Trophoblast cell (in vitro differentiated cells and primary cell): Measurements from ENCODE around the gene COL12A1.

Experiments used
- DNase-seq, 2 donors: peaks; one replicate each; pipeline ENCODE4 v3.0.0-alpha.2; 2016
- H2AFZ ChIP-seq: 2 replicates; pipeline ENCODE4 v1.6.1; 2013; ENCODE audit warnings: low read length, moderate library complexity, mild to moderate bottlenecking; ENCODE audit not compliant: insufficient read depth, poor library complexity
- H2AK5ac ChIP-seq: 2 replicates; pipeline ENCODE4 v1.6.1; 2013; ENCODE audit warnings: mild to moderate bottlenecking, low read length
- H2BK120ac ChIP-seq: 2 replicates; pipeline ENCODE4 v1.6.1; 2013; ENCODE audit warnings: low read length, mild to moderate bottlenecking, moderate library complexity; ENCODE audit not compliant: insufficient read depth, poor library complexity
- H2BK12ac ChIP-seq: 2 replicates; pipeline ENCODE4 v1.6.1; 2013; ENCODE audit warnings: mild to moderate bottlenecking, low read length, moderate library complexity
- H2BK5ac ChIP-seq: 2 replicates; pipeline ENCODE4 v1.6.1; 2013; ENCODE audit warnings: low read length, low read depth, moderate library complexity, mild to moderate bottlenecking; ENCODE audit not compliant: poor library complexity
- H3K14ac ChIP-seq: 2 replicates; pipeline ENCODE4 v1.6.1; 2013; ENCODE audit warnings: mild to moderate bottlenecking, low read length
- H3K18ac ChIP-seq: 2 replicates; pipeline ENCODE4 v1.6.1; 2013; ENCODE audit warnings: mild to moderate bottlenecking, low read length
- H3K23ac ChIP-seq: 2 replicates; pipeline ENCODE4 v1.6.1; 2013; ENCODE audit warnings: low read length
- H3K27ac ChIP-seq: 2 replicates; pipeline ENCODE4 v1.5.1; 2013; ENCODE audit warnings: low read depth, mild to moderate bottlenecking, inconsistent platforms, low read length, moderate library complexity
- H3K27me3 ChIP-seq: 2 replicates; pipeline ENCODE4 v1.6.1; 2013; ENCODE audit warnings: inconsistent platforms, mild to moderate bottlenecking, low read length, moderate library complexity; ENCODE audit not compliant: insufficient read depth
- H3K36me3 ChIP-seq, 2 experiments: 1 replicate in 1 of 2; 2 replicates in 1 of 2; pipeline ENCODE4 v1.6.1; 2013; ENCODE audit warnings: low read length in 2 of 2, mild to moderate bottlenecking in 2 of 2, moderate library complexity in 1 of 2; ENCODE audit not compliant: insufficient read depth in 2 of 2, control insufficient read depth in 1 of 2
- H3K4ac ChIP-seq: 2 replicates; pipeline ENCODE4 v1.6.1; 2013; ENCODE audit warnings: low read depth, mild to moderate bottlenecking, low read length, moderate library complexity
- H3K4me1 ChIP-seq, 2 experiments: 1 replicate in 1 of 2; 2 replicates in 1 of 2; pipeline ENCODE4 v1.6.1; 2013; ENCODE audit warnings: low read length in 2 of 2, mild to moderate bottlenecking in 2 of 2, moderate library complexity in 1 of 2; ENCODE audit not compliant: insufficient read depth in 2 of 2, control insufficient read depth in 1 of 2
- H3K4me2 ChIP-seq: 2 replicates; pipeline ENCODE4 v1.6.1; 2013; ENCODE audit warnings: inconsistent platforms, mild to moderate bottlenecking, low read length, moderate library complexity
- H3K4me3 ChIP-seq: 2 replicates; pipeline ENCODE4 v1.5.1; 2013; ENCODE audit warnings: mild to moderate bottlenecking, low read depth, low read length, inconsistent platforms
- H3K79me1 ChIP-seq: one replicate; pipeline ENCODE4 v1.6.1; 2013; ENCODE audit warnings: low read length
- H3K79me2 ChIP-seq: 2 replicates; pipeline ENCODE4 v1.6.1; 2013; ENCODE audit warnings: low read length, mild to moderate bottlenecking; ENCODE audit not compliant: control insufficient read depth, insufficient read depth, poor library complexity
- H3K9ac ChIP-seq: 2 replicates; pipeline ENCODE4 v1.6.1; 2013; ENCODE audit warnings: mild to moderate bottlenecking, low read length
- H3K9me3 ChIP-seq: 2 replicates; pipeline ENCODE4 v1.6.1; 2013; ENCODE audit warnings: low read depth, mild to moderate bottlenecking, control low read depth, inconsistent platforms, low read length; ENCODE audit not compliant: insufficient read depth
- H4K12ac ChIP-seq: 2 replicates; pipeline ENCODE4 v1.6.1; 2013; ENCODE audit warnings: low read depth, mild to moderate bottlenecking, low read length, moderate library complexity
- H4K8ac ChIP-seq: 2 replicates; pipeline ENCODE4 v1.6.1; 2013; ENCODE audit warnings: low read depth, mild to moderate bottlenecking, low read length, moderate library complexity
- H4K91ac ChIP-seq: one replicate; pipeline ENCODE4 v1.6.1; 2013; ENCODE audit warnings: low read depth, mild to moderate bottlenecking, low read length, moderate library complexity
- WGBS: extraction: QIAGEN DNeasy Blood & Tissue Kit; methylation state at CpG from one replicate; pipeline ENCODE4 v1.1.7; 2013; ENCODE audit warnings: missing lambda C conversion rate; ENCODE audit not compliant: insufficient read length, insufficient coverage; ENCODE audit errors: extremely low coverage; 5-methylcytosine and 5-hydroxymethylcytosine counted together

Gene COL12A1

DNA sequence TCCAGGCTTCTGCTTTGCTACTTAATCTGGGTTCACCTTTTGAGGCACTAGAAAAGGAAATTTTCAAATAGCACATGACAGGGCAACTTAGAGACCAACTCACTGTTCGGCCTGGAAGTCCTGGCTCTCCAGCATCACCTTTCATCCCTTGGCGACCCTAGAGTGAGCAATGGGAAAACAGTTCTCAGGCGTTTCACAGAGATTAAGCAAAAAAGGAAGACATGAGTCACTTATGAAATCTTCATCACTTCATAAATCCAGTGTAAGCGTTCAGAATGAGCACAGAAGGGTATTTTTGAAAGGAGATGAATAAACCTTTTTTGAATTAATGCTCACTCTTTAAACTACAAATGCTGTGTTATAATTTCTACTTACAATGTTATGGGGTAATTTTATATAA is 104.0 kb downstream of the COL12A1 start:
- Histone ChIP-seq H4K91ac (peak overlapping the region; percentile 61), H2AFZ (no peak overlapping the region), H3K36me3 (peaks cover 0 to 8% of the 10 kb centered on the region in 2 experiments), H2BK5ac (no peak overlapping the region), H2AK5ac (no peak overlapping the region), H4K8ac (no peak overlapping the region), H3K9me3 (no peaks in the 10 kb centered on the region), H3K27ac (no peak overlapping the region), H3K4me3 (no peak overlapping the region), H2BK120ac (peak overlapping the region; percentile 46), H3K4me1 (peaks cover 11 to 14% of the 10 kb centered on the region in 2 experiments), H3K23ac (no peak overlapping the region), H3K79me2 (no peaks in the 10 kb centered on the region), H3K14ac (no peak overlapping the region), H3K79me1 (peaks cover 16% of the 10 kb centered on the region), H3K4ac (no peak overlapping the region), H4K12ac (no peak overlapping the region), H3K4me2 (no peak overlapping the region), H2BK12ac (peak overlapping the region; percentile 43), H3K27me3 (no peaks in the 10 kb centered on the region), H3K18ac (no peak overlapping the region), H3K9ac (no peak overlapping the region)
- peak in 1 of 2 donors; percentile 9 for DNase-seq
- WGBS, result no CpG with 5 or more reads among the region's 4 CpGs

DNA sequence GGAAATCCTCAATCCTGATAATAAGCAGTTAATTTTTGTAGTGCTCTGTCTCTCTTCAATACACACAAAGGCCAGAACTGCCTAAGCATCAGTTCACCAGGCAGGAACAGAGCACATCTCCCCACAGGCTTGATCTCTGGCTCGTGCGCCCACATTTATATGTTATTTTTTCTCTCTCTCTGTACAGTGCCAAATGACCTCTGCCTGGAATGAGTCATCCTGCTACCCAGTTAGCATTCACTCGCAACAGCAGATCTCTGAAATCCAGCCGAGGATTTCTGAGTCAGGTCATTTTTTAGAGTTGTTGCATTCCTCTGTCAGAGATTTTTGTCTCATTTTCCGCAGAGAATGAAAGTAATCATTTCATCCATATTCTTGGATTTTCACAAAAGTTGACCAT is 107.1 kb downstream of the COL12A1 start:
- no CpG with 5 or more reads among the region's 5 CpGs for WGBS
- H2BK12ac ChIP-seq, result no peak overlapping the region

DNA sequence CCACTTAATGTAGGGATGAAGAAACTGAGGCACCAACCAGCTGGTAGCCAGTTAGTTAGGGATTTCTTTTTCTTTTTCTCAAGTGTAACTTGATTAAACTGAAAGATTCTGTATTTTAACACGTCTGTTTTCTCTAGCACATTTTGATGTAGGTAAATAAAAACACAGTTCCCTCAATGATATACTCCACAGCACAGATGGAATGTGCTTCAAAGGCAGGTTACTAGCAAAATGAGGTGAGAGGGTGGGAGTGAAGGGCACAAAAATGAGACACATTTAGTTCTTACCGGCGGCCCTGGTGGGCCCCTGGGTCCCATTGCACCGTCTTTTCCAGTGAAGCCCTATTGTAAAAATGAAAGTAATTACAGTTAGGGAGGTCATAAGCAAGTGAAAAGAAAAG is 108.9 kb downstream of the COL12A1 start:
- Histone ChIP-seq H3K36me3 (peaks cover 0 to 6% of the 10 kb centered on the region in 2 experiments), H2AFZ (no peak overlapping the region), H3K9ac (no peak overlapping the region), H3K4me2 (no peak overlapping the region), H3K18ac (no peak overlapping the region), H2AK5ac (peak overlapping the region; percentile 47), H2BK120ac (no peak overlapping the region), H3K27ac (no peak overlapping the region), H3K23ac (no peak overlapping the region), H4K12ac (no peak overlapping the region), H4K8ac (no peak overlapping the region), H3K4me1 (peaks cover 9 to 10% of the 10 kb centered on the region in 2 experiments), H3K27me3 (no peaks in the 10 kb centered on the region), H3K79me1 (peaks cover 12% of the 10 kb centered on the region), H3K79me2 (no peaks in the 10 kb centered on the region), H3K4ac (no peak overlapping the region), H3K4me3 (no peak overlapping the region), H2BK5ac (no peak overlapping the region), H2BK12ac (no peak overlapping the region), H3K9me3 (no peaks in the 10 kb centered on the region), H4K91ac (no peak overlapping the region), H3K14ac (no peak overlapping the region)
- DNase-seq, result no peak
- WGBS, result no CpG with 5 or more reads among the region's 4 CpGs

More for the DNA sequence above, 107.1 kb downstream of the COL12A1 start:
- Histone ChIP-seq H3K18ac (no peak overlapping the region), H4K8ac (no peak overlapping the region), H4K91ac (no peak overlapping the region), H2AFZ (no peak overlapping the region), H3K4me3 (no peak overlapping the region), H3K4me1 (peaks cover 11 to 14% of the 10 kb centered on the region in 2 experiments), H3K4me2 (no peak overlapping the region), H3K27ac (peak overlapping the region; percentile 89), H3K79me1 (peaks cover 16% of the 10 kb centered on the region), H2BK5ac (no peak overlapping the region), H3K4ac (no peak overlapping the region), H3K79me2 (no peaks in the 10 kb centered on the region), H3K27me3 (no peaks in the 10 kb centered on the region), H2BK120ac (no peak overlapping the region), H3K23ac (no peak overlapping the region), H2AK5ac (no peak overlapping the region), H3K14ac (no peak overlapping the region), H3K9ac (no peak overlapping the region), H4K12ac (no peak overlapping the region), H3K9me3 (no peaks in the 10 kb centered on the region), H3K36me3 (peaks cover 0 to 8% of the 10 kb centered on the region in 2 experiments)
- DNase-seq, result peak; percentile 62 to 86

DNA sequence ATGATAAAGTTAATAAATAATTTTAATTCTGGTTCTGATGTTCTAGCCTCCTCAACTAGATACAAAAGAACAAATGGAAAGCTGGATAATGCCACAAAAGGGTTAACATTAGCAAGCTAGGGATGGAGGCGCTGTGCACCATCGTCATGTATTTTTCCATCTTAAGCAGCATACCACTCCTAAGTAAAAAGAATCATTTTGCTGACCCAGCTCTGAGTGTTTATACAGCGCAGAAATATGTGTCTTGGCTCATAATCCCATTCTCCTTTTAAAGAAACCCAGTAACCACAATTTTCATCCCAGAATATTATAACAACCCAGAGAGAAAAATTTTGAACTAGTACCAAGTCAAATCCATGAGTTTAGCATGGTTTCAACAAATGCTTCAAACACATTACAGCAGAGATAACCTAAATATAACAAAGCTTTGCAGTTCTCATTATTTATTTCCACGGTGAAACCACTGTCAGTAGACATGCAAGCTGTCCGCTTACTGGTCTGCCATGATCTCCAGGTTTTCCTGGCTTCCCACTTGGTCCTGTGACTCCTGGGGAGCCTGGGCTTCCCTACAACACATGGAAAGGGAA is 111.1 kb downstream of the COL12A1 start:
- Histone ChIP-seq H3K14ac (no peak overlapping the region), H3K9ac (no peak overlapping the region), H3K27ac (no peak overlapping the region), H3K79me2 (no peaks in the 10 kb centered on the region), H2BK5ac (no peak overlapping the region), H3K79me1 (peaks cover 6% of the 10 kb centered on the region), H2BK12ac (no peak overlapping the region), H3K9me3 (no peaks in the 10 kb centered on the region), H3K4me1 (peaks cover 5% of the 10 kb centered on the region in 2 experiments), H3K4me3 (no peak overlapping the region), H3K18ac (no peak overlapping the region), H4K91ac (no peak overlapping the region), H4K8ac (no peak overlapping the region), H2AFZ (no peak overlapping the region), H4K12ac (no peak overlapping the region), H3K4me2 (no peak overlapping the region), H3K36me3 (peaks cover 0 to 5% of the 10 kb centered on the region in 2 experiments), H2AK5ac (no peak overlapping the region), H3K4ac (no peak overlapping the region), H2BK120ac (no peak overlapping the region), H3K27me3 (no peaks in the 10 kb centered on the region), H3K23ac (no peak overlapping the region)
- no peak for DNase-seq
- no CpG with 5 or more reads among the region's 5 CpGs for WGBS
